Esophagus muscularis mucosa (tissue), 3 donors: ENCODE data around the gene VGLL4.

Experiments used
- CTCF ChIP-seq, 3 experiments: fragments of 200-600 bp in 2 of 3; fragments of 450-650 bp in 1 of 3; sonication (generic) in 2 of 3; IDR thresholded peaks; one replicate each; pipeline ENCODE4 v1.5.1; 2017 to 2019; ENCODE audit warnings: antibody characterized with exemption in 3 of 3, mild to moderate bottlenecking in 2 of 3, moderate library complexity in 1 of 3
- EP300 ChIP-seq: sonication (generic); formaldehyde crosslinking; IDR thresholded peaks from one replicate; pipeline ENCODE4 v1.6.1; 2017; ENCODE audit warnings: antibody characterized with exemption

GRCh38 chr3:11517601-11518000 lies 126.1 kb downstream of the VGLL4 start:
- TF ChIP-seq CTCF (IDR thresholded peaks at IDR 0.05) (no peak), EP300 (no peak)
